Activated CD4-positive, alpha-beta T cell treated with anti-CD3 and anti-CD28 coated beads for 4 hours (primary cell): Measurements from ENCODE around the gene CDC25A.
"Not testable (repeated sequence)": the region's sequence is repeated elsewhere in the genome, so short reads cannot be mapped to it uniquely, and the experiment has no call there.

Source experiments
- DNase-seq, 2 donors: peaks; one replicate each; pipeline ENCODE4 v3.0.0-alpha.2; 2020

Gene CDC25A

DNA sequence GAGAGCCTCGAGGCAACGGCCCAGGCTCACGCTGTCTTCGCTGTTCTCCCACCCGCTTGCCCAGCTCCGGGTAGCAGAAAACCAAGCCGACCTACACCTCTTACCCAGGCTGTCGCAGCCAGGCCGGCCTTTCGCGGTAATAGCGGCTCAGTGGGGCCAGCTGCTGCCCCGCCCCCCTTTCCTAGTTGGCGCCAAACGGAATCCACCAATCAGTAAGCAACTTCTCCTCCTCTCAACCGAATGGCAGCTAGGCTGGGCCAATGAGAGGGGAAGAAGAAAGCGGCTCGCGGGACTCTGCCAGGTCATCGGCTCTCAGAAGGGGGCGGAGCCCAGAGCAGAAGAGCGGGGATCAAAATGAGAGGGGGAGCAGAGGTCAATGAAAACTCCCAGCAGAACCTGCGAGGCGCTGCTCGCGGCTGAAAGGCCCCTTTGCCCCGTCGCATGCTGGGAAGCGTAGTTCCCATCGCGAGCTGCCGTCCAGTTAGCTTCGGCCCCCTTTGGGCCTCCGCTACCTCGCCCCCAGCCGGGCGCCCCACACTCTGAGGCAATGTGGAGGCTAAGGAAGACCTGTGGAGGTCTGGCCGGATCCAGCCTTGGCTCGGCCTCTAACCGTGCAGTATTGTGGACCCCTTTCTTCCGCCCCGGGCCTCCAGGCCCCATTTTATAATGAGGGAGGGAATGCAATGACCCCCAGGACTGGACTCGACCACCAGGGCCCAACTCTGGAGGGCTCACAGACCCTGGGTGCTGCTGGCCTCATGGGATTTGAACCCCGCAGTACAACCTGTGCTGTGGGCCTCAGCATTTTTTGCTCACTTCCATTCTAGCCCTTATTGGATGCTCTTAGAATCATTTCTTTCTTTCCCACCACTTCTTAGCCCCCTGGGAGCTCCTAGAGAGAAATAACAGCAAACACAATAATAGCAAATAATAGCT, at the start of gene CDC25A:
TSS of gene CDC25A (minus strand) at position 152 of the 936 bp plus-strand sequence. CDS start 470 bp downstream, outside the sequence.
- peak; percentile 90 to 91 for DNase-seq

GRCh38 chr3:48236531-48236930, 48.3 kb upstream of the CDC25A start:
- no peak for DNase-seq

DNA sequence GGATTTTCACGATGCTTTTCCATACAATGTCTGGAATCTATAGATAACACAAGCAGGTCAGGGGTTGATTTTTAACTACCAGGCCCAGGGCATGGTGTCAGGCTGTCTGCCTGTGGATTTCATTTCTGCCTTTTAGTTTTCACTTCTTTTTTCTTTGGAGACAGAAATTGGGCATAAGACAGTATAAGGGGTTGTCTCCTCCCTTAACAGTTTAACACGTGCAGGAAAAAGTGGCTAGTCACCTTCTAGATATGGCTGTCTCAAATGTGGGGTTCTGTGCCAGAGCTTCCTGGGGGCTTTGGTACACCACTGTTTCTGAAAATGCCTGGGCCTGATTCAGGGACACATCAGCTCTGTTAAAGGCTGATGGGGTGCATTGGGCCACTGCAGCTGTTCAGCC, 45.3 kb upstream of the CDC25A start:
- DNase-seq = no peak

DNA sequence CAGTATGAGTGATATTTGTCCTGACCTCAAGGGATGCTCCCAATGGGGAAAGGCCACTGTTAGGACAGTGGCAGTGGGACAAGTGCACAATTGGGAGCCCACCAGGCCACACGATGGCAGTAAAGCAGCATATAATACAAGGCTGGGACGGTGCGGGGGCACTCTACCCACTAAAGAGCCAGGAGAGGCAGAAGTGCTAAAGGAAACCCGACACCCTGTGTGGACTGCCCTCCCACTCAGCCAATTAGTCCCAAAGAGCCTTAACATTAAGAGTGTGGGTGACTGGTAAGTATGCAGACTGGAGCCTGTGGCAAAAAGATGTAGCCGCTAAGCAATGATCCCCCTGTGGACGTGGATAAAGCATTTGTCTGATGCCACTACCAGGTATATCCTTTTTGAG, 44.5 kb upstream of the CDC25A start:
- DNase-seq = peak; percentile 54 to 59

- DNase-seq = no peak
Observed at GRCh38 chr3:48232232-48232631, 44.0 kb upstream of the CDC25A start.

- DNase-seq = no peak
Observed at GRCh38 chr3:48226939-48227338, 38.7 kb upstream of the CDC25A start.

DNA sequence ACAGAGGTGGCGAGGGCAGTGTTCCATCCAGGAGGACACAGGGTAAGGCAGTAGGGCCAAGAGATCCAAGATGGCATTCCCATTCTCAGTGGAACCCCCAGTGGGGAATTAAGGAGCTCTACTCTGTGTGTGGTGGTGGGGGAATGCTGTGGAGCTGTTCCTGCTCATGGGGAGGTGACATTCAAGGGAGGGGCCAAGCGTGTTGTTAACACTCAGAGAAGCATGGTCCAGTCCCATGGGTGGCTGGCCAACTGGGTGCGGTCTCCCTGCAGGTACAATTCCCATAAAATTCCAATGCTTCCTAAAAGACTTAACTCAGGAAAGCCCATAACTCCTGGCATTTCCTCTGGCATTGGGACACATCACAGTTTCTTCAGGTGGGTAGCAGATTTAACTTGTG, 37.4 kb upstream of the CDC25A start:
- no peak for DNase-seq

- DNase-seq = no peak
Observed at GRCh38 chr3:48222616-48223513, 34.6 kb upstream of the CDC25A start, which contains the start of gene CAMP. Gene CAMP (plus strand): TSS chr3:48223495. CDS start chr3:48223512, 17 bp downstream.

- DNase-seq = no peak
Observed at GRCh38 chr3:48220746-48221145, 32.5 kb upstream of the CDC25A start.

DNA sequence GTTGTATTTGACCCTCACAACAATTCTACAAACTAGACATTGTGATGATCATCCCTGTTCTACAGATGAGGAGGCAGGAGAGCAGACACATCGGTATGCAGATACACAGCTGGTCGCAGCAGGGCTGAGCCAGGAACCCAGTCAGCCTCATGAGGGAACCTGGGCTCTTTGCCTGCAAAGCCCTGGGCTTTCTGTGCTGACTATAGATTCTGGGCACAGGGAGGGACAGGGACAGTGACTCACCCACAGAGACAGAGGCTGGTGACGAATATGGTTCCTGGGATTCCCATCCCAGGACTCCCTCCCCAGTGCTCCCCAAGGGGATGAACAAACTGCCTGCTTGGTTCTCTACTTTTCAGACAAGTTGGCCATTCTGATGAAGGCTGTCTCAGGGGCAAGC, 31.3 kb upstream of the CDC25A start:
- no peak for DNase-seq

DNA sequence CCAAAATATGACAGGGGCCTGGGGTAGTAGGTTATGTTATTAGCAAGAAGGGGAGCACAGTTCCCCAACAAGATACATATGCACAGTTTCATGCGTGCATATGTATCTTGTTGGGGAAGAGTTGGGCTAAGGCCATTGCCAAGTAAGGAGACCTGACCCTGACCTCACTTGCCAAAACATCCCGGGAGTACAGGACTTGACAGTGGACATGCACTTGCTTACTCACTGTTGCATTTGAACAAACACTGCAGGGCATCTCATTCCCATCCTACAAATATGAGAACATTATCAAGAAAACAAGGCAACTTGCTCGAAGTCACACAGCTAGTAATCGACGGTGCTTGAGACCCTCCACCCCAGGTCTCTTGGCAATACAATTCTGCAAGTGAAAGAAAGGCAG, 30.3 kb upstream of the CDC25A start:
- DNase-seq = no peak

GRCh38 chr3:48217449-48217848, 29.2 kb upstream of the CDC25A start:
- DNase-seq = no peak

DNA sequence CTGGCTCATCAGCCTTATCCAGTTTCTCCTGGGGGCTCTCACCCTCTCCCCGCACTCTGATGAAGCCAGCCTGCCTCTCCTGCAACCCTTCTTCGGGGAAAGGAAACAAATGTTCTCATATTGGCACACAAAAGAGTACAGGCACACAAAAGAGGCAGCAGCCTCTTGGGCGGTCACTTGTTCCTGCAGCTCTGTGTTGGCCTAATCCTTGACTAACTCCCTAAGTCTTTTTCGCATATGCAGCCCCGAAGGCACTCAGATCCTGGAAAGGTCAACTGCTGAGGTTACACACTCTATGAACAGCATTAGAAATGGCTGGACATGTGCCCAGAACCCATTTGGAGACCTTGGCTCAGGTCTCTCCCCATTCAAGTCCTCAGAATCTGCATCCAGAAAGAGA, 27.7 kb upstream of the CDC25A start:
- no peak for DNase-seq

DNA sequence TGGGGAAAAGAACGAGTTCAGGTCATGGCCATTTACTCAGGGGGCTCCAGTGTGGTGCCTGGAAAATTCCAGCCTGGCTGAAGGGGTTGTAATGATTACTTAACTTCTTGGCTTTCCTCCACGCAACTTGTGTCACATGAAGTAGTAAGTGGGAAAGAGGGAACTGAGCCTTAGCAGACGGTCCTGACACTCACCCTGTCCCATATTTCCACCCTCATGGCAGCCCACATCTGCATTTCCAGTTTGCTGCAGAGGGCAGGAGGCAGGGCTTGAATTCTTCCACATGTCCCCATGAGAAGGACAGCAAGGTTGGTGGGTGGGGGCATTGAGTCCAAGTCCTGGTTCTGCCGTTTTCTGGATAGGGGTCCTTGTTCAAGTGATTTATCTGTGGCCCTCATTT, 27.2 kb upstream of the CDC25A start:
- no peak for DNase-seq

DNA sequence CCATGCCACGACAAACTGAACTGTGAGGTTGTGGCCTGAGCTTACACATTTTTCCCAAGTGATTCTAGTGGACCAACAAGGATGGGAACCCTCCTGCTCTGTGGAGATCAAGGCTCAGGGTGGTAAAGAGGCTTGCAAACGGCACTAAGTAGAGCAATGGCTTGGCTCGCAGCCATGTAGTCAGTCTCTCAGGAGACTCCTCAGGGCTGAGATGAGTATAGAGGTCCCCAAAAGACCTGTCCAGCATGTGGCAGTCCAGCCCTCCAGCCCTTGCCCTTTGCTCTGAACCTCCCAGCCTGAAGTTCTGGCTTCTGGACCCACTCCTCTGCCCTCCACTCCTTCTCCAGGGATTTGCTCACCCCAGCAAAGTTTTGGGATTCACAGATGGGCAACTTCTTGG, 26.8 kb upstream of the CDC25A start:
- no peak for DNase-seq

DNA sequence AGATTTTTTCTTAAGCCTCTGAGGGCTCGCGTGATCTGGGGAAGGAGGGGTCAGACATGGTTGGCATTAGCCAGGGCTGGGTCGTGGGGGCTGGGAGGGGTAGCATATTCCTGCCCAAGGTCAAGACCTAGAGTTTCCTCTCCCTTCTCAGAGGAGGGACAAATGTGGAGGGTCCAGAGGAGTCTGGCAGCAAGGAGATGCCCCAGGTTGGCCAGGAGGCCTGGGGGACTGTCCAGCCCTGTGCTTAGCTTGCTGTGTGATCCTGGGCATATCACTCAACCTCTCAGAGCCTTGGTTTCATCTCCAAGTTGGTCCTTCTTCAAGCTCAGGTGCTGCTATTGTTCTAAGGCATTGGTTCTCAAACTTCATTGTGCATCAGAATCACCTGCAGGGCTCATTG, 26.0 kb upstream of the CDC25A start:
- DNase-seq = no peak

GRCh38 chr3:48211776-48212175, 23.6 kb upstream of the CDC25A start:
- DNase-seq = not testable (repeated sequence)

DNA sequence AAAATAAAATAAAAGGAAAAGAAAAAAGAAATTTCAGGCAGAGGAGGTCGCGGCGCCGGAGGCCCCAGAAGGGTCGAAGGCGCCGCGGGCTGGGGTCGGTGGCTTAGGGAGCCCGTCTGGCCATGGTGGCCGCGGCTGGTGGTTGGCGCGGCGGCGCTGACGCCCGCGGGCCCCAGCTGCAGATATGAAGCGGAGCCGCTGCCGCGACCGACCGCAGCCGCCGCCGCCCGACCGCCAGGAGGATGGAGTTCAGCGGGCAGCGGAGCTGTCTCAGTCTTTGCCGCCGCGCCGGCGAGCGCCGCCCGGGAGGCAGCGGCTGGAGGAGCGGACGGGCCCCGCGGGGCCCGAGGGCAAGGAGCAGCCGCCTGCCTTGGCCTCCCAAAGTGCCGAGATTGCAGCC, 22.3 kb upstream of the CDC25A start:
- not testable (repeated sequence) for DNase-seq

- no peak for DNase-seq
Observed at GRCh38 chr3:48209445-48209844, 21.2 kb upstream of the CDC25A start.

- no peak for DNase-seq
Observed at GRCh38 chr3:48208076-48208475, 19.9 kb upstream of the CDC25A start.

- DNase-seq = no peak
Observed at GRCh38 chr3:48202632-48203031, 14.4 kb upstream of the CDC25A start.

GRCh38 chr3:48199117-48199516, 10.9 kb upstream of the CDC25A start:
- no peak for DNase-seq

- no peak for DNase-seq
Observed at GRCh38 chr3:48196611-48197010, 8.4 kb upstream of the CDC25A start.
